Ureter (tissue), 1 donor: ENCODE data around the gene YPEL2. TPM values are rescaled to one million over a fixed set of nuclear protein-coding genes. Genes with fewer than 3 reads are reported as not detected.

ENCODE experiments used
- DNase-seq: peaks from one replicate; pipeline ENCODE4 v3.0.0-alpha.2; 2020; ENCODE audit warnings: low spot score
- total RNA-seq: library from RNA; stranded (reverse); gene quantifications from one replicate; pipeline ENCODE4 v1.2.4, GENCODE V29; 2023
- donor health status: DM: yes; HTN: yes; CAD: no.

Gene YPEL2
- total RNA-seq, 1 donor from 2014 or later: 29.4 TPM

DNA sequence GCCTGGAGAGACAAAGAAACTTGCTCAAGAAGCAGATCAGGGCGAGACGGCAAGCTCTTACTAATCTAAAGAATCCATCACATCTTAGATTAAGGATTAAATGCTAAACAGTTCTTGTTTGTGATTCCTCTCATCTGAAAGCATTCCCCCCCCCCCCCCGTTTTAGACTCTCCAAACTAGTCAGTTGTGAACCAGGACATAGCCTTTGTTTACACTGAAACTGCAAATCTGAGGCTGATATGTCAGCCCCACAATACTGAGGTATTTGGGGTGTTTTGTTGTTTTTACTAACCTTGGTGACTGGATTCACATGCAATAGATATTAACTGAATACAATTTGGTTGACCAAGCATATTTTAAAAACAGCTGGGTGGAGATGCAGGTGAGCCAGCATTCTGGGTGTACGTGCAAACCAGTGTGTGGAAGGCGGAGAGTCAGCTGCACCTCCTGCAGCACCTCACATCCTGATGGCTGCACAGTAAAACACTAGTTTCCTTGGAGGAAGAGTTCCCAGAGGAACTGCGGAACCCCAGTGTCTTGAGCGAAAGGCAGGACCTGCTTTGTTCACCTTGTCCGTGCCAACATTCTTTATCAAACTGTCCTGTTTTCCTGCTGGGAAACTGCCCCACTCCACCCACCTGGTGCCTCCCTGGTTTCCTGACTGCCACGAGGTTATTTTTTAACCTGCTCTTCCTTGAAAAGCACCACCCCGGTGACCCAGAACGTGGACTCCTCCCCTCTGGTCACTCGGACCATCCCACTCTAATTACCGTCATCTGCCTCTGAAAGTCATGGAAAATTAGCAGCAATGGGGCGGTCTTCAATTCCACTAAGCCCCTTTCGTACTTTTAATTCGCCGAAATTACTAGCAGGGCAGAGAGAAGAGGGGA, 1.2 kb upstream of the YPEL2 start:
- DNase-seq: peak; percentile 66

DNA sequence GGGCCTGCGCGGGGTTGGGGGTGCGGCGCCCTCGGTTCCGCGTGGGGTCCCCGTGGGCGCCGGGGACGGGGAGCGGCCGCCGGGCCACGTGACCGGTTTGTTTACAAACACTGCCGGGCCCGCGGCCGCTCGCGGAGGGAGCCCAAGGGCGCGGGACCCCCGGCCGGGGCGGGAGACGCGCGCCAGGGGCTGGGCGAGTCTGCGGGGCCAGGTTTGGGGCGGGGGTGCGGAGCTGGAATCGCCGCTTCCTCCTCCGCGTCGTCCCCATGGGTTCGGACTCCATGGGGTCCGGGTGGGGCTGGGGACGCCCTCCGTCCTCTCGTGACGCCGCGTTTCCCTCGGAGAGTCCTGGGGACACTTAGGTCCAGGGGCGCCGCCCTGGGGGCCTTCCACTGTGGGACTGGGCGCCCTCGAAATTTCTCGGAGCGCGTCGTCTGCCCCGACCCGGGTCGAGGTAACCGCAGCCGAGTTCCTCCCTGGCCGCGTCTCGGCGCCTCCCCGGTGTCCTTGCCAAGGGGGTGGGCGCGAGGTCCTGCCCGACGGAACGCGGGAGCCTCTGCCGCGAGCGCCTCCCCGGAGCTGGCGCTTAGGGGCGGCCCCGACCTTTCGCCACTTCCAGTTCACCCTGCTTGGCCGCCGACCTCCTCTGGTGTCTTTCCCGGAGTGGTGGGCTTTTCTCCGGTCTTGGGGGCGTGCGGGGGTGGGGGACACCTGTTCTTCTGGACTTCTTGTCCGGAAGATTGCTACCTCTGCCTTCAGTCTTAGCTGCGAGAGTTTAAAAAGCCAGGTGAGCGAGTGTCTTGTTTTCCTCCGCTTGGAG, 684 bp downstream of the YPEL2 start:
- peak; percentile 55 for DNase-seq

DNA sequence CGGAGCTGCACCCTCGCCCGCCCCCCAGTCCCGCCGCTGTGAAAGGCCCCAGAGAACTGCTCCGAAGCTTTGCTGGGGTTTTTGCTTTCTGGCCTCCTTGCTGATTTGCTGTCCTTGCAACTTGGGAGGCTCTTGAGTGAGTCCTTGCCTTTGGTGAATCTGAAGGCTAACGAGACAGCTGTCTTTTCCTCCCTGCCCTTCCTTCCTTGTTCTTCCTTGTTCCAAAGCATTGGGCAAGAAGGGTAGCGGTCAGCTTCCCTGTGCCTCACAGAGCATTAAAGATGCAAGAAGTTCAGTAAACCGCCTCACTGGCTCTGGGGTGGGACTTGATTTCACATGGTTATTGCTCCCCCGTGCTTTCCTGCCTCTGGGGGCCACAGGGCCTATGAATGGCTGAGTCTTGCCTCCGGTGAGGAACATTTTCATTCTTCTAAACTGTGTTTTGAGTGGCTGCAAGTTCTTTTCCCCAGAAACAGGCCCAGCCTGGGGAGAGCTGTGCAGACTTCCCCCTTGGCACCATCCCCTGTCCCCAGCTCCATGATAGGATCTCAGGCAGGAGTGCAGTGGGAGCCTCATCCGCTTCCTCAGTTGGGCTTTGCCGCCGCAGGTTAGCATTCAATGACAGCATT, 1.4 kb downstream of the YPEL2 start:
- peak; percentile 50 for DNase-seq

DNA sequence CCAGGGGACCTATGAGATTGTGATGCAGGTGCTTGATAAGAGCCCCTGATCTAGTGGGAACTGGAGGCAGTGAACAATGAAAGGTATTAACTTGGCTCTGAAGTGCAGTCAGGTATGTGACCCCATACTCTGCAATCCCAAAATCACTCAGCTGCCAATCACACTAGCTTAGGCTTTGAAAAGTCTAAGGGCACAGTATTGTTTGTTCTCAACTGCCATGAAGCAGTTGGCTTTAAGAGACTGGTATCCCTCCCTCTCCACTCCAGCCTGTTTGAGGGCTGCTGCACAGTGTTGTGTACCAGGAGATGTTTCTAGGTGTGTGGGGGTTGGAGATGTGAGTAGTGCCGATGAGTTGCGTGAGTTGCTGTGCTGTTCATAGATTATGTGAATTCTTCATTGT, 2.4 kb downstream of the YPEL2 start:
- no peak for DNase-seq

DNA sequence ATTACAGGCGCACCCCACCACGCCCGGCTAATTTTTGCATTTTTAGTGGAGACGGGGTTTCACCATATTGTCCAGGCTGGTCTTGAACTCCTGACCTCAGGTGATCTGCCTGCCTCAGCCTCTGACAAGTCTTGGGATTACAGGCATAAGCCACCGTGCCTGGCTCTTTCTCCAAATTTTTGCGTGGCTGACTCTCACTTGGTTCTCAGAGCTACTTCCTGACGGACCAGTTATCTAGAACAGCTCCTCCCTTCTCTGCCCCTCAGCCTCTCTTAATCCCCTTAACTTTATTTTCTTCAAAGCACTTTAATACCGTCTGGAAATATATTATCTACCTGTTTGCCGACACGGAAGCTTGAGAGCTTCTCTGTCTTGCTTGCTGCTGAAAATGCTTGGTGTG, 4.2 kb downstream of the YPEL2 start:
- no peak for DNase-seq

DNA sequence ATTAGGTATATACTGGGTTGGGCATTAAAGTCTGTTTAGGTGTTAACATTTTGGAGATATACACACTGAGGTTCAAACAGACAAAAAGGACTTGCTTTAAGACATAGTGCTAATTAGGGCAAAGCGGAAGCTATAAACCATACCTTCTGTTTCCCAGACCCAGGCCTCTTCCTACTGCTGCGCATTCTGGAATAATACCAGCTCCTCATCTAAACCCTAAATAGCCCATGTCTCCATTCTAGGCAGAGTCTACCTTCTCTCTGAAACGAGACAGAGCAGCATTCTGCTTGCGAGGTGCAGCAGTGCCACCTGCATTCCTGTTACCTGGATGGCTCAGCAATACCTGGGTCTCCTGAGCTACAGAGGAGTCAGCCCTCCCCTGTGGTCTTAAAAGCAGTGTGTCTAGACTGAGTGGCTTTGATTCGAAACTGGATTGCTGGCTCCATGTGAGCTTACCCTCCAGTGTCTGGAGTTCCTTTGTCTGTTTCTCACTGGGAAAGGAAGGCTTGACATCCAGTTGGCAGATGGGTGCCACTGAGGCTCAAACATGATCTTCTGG, 6.4 kb downstream of the YPEL2 start:
- no peak for DNase-seq

DNA sequence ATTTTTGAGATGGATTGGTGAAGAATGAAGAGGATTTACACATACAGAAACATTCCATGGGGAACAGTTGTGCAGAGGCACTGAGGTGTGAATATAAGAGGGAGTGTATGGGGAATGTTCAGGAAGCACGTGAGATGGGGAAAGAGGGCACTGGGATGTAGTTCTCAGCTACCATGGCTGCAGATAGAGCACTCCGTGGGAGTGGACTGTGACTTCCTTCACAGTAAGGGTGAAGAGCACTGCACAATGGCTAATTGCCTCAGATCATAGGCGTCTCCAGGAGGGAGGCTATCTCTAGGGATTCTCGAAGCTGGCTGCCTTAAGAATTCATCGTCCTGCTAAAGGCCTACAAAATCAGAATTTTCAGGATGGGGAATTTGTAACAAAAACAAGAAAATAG, 7.0 kb downstream of the YPEL2 start:
- no peak for DNase-seq

DNA sequence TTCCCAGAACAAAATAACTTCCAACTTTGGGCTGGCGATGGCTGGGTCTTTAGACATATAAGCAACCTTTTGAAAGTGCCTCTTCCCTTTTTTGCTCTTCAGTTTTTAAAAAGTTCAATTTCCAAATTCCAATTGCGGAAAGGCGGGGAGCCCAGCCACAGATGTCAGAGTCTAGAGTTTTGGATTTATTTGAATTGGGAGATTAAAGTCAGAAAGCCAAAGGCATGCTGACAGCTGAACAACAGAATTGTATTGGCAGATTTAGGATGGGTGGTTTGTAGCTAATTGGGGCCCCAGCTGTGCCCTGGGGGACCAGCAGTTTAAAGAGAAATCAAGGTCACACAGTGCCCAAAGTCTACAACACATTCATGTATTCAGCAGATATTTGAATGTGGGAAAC, 10.5 kb downstream of the YPEL2 start:
- DNase-seq: no peak

DNA sequence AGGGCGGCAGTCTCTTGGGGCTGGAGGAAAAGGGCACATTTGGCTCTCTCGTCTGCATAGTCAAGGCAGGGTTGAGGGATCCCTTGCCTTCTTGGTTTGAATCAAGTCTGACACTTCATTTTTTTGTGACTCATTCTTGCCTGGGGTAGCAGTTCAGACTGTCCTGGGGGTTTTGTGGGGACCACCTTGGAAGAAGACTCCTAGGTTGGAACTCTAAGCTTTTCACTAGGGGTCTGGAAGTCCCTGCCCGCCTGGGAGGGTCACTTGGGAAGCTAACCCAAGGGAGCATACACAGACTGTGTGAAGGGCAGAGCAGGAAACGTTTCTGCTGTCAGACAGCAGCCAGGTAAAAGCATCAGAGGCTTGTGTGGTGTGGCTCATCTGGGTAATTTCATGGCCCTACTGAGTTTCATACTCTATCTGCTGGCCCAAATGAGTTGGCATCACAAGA, 11.3 kb downstream of the YPEL2 start:
- DNase-seq: no peak

DNA sequence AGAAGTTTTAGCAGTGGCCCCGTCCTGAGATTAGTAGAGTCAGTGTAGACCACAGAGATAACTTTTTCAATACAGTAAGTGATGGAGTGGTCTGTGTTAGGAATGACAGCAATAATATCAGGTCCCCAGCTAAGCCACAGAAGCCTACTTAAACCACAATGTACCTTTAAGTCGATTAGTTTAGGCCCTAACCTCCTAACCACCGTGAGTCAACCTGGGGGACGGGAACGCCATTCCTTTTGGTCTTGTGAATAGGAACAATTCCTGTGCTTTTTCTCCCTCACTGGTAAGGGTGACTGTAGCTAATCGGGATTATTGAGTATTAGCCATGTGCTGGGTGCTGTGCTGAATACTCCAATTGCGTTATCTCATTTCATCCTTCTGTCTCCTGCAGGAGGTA, 14.0 kb downstream of the YPEL2 start:
- no peak for DNase-seq

DNA sequence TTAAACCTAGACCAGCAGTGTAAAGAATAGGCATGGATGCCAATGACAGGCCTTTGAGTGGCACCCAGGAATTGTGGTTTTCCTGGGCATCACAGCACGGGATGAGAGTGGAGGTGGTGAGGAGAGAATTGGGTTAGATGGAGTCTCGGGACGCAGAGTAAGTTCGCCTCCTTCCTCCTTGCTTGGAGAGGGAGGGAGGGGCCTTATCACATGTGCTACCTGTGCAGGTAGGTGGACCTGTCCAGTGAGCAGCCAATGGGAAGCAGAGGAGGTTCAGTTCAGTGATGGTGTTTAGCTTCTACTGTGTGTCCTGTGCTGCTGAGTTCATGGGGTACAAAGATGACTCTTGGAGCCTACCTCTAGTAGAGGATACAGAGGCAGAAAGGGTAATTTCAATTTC, 14.9 kb downstream of the YPEL2 start:
- DNase-seq: no peak

DNA sequence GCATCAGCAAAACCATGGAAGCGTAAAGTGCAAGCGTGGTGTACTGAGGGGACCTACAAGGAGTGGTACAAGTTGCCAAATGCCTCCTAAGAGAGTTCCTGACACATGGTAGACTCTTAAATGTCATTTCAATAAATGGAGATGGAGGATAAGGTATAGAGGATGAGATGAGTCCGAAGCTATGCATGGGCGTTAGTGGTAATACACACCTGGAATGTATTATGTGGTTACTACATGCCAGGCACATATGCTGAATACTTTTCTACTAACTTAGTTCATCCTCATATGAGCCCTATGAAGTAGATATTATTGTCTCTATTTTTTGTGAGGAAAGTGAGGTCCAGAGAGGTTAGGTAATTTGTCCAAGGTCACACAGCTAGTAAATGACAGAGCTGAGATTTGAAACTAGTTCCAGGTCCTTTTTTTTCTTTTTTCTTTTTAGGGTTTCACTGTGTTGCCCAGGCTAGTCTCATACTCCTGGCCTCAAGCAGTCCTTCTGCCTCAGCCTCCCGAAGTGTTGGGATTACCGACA, 15.5 kb downstream of the YPEL2 start:
- no peak for DNase-seq

DNA sequence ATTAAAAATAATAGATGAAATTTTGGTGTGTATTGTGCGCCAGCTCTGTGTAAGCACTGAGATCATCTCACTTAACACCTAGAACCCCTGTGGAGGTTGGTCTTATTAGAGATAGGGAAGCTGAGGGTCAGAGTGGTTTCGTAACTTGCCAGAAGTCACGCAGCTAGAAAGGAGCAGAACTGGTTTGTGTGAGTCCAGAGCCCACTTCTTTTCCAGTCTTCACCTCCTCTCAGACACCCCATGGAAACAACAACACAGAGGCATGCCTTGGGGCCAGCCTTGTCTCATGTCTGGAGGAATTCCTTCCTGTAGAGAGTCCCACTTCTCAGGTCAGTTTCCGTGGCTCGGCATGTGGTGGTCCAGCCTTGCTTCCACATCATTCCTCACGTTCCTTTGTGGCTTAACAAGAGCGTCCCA, 16.5 kb downstream of the YPEL2 start:
- DNase-seq: no peak

DNA sequence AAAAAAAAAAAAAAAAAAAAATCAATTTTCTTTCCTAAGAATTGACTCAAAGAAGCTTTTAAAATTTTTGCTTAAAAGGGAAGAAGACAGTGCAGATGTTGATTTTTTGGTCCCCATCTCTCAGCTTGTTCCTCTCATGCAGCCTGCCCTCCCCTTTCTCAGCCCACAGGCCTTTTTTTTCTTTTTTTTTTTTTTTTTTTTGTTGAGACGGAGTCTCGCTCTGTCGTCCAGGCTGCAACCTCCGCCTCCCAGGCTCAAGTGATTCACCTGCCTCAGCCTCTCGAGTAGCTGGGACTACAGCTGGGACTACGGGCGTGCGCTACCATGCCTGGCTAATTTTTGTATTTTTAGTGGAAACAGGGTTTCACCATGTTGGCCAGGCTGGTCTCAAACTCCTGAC, 17.7 kb downstream of the YPEL2 start:
- no peak for DNase-seq

DNA sequence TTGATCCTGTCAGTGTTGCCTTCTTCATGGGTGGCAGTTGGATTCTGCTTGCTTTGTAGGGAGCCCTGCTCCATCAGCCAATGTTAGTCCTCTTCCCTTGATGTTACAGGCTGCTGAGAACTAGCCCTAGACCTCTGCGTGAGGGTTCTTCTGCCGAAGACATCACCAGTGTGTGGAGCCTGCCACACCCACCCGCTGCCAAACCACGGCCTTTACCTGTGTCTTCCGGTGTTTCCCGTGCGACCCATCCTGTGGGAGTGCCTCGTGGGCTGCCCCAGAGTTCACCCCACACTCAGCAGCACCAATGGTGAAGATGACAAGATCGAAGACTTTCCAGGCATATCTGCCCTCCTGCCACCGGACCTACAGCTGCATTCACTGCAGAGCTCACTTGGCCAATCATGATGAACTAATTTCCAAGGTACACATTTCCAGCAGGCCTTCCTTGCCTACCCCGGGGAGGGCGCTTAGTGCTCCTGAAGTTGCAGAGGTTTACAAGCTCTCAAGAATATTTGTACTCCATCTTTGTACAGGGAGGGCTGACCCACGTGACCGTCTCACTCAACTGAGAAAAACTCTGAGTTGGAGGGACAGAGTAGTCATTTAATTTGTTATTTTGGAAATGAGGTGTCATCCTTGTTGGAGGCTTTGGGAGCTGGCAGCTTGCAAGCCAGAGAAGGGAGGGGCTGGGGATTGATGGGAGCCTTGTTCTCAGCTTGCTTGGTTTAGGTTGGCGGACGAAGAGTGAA, 21.8 kb downstream of the YPEL2 start:
- no peak for DNase-seq

DNA sequence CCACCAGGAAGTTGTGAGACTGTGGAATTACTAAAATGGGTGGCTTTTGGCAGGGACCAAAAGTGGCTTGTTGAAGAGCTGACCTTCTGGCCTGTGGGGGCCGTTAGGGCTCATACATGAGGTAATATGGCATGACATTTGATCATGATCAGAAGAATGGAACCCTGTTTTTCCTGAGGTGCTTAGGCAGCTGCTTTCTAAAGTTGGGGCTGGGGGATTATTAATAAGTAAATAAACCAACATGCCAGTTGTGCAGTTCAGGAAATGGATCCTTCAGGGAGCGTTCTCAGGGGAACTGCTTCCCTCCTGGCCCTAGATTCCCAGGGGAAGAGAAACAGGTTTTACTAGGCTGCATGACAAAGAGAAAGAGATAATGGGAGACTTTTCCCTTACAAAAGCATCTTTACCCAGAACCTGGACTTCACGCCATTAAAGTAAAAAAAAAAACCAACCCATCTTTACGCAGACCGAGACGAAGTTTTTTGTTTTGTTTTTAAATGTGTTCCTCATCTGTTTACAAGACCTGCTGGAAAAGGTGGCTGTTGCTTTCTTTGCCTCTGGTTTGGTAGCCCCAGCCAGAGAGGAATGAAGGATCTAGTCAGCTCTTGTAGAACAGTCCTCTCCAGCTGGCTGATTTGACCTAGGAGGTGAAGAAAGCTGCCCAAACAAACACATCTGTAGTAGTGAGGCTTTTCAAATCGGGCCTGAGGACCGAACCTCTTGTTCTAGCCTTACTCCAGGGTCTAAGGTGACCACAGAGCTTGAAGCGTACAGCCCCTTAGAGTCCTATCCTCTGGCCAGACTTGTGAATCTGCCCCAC, 22.7 kb downstream of the YPEL2 start:
- no peak for DNase-seq

DNA sequence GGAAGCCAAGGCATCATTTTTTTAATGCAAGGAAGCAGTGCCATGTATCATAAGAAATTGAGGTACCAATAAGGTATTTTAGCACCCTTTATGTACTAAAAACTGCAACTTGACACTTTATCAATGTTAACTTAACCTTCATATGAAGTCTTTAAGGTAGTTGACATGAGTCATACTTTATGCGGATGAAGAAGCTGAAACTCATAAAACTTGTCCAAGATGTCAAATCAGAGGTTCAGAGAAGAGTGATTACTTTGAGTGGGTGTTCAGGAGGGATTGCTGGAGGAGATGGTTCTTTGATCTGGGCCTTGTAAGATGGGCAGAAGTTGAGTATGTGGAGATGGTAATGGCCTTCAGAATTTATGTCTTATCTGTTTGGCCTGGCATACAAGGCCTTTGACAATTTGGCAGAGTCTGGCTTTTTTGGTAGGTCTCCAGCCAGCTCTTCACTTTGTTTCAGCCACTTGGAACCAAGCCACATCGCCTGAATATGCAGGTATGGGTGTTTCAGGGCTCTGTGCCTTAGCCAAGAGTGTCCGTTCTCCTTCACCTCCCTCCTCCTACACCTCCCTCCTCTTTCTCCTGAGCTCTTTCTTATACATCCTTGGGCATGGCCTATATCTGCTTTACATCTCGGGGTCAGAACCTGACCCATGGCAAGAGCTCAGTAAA, 23.7 kb downstream of the YPEL2 start:
- no peak for DNase-seq

DNA sequence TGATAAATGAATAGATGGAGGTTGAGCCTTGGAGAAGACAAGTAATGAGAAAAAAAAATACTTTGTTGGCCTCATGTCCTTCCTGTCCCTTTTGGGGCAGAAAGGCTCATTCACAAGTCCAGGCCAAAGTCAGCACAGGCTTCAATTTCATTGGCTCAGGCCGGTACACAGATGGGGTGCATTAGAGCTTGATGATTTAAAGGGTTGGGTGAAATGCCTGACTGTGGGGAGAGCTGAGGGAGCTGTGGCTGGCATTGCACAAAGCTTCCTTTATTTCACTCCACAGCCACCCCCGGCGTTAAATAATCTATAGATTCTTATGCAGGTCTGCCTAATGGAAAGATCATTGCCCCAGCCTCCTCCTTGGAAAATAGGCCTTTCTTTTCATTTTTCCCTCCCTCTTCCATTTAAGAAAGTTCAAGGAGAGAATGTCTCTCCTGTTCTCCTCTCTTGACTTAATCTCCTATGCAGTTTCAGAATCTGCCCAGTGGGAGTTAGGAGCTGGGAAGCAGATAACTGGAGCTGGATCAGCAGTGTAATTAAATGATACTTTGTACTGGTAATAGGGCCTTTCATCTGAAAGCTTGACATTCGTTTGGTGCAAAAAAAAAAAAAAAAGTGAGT, 24.4 kb downstream of the YPEL2 start:
- DNase-seq: no peak

DNA sequence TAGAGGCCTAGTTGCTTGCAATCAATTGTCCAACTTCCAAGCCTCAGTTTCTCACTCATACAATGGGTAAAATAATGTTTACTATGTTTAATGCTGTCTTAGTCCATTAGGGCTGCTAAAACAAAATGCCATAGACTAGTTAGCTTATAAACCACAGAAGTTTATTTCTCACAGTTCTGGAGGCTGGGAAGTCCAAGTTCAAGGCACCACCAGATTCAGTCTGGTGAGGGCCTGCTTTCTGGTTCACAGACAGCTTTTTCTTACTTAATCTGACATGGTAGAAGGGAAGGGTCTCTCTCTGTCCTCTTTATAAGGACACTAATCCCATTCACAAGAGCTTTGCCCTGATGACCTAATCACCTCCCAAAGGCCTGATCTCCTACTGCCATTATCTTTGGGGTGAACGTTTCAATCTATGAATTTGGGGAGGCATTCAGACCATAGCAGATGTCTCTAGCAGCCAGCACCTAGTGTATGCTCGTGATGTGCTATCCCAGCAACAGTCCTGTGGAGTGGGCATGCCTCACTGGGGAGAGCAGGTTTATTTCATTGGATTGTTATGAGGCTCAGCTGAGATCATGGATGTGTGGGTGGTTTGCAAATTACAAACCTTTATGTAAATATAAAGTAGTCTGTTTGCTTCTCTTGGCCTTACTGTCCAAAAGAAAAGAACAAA, 25.2 kb downstream of the YPEL2 start:
- DNase-seq: no peak
